Left ventricle myocardium inferior (tissue), 1 donor: ENCODE data around the gene LDLRAD4. TPM values are rescaled to one million over a fixed set of nuclear protein-coding genes. Genes with fewer than 3 reads are reported as not detected.

Experiments used
- DNase-seq: peaks from one replicate; pipeline ENCODE4 v3.0.0-alpha.2; 2020
- H3K27ac ChIP-seq: fragments of 200-600 bp; replicated peaks from 2 replicates; pipeline ENCODE4 v1.8.0; 2021
- H3K27me3 ChIP-seq: fragments of 200-600 bp; 2 replicates; pipeline ENCODE4 v1.8.0; 2021; ENCODE audit warnings: low read depth
- H3K36me3 ChIP-seq: fragments of 200-600 bp; 2 replicates; pipeline ENCODE4 v1.8.0; 2021
- H3K4me1 ChIP-seq: fragments of 200-600 bp; 2 replicates; pipeline ENCODE4 v1.8.0; 2021
- H3K4me3 ChIP-seq: fragments of 200-600 bp; 2 replicates; pipeline ENCODE4 v1.8.0; 2021; ENCODE audit warnings: mild to moderate bottlenecking, moderate library complexity
- H3K9me3 ChIP-seq: fragments of 200-600 bp; replicated peaks from 2 replicates; pipeline ENCODE4 v1.8.0; 2021
- CTCF ChIP-seq: fragments of 200-600 bp; IDR thresholded peaks from 2 replicates; pipeline ENCODE4 v1.8.0; 2021; ENCODE audit warnings: antibody characterized with exemption, mild to moderate bottlenecking, borderline replicate concordance
- intact Hi-C: fragments of 100-400 bp; cut with micrococcal nuclease; formaldehyde crosslinking; loops from one replicate; pipeline ENCODE4 v1.11.0; 2022
- total RNA-seq: library from RNA; stranded (reverse); fragmentation: NEBNext Ultra II Directional; extraction: Animal tissue kit (Norgen Biotek cat#: 25700); gene quantifications from one replicate; pipeline ENCODE4 v1.2.1, GENCODE V29; 2021
- donor health status: DM: no; HTN: yes; CAD: no; lungs with severe emphysema.

Gene LDLRAD4
- total RNA-seq, 1 donor from 2014 or later: 43.3 TPM

GRCh38 chr18:13447621-13448334 is 229.2 kb downstream of the LDLRAD4 start:
- DNase-seq: no peak
- Histone ChIP-seq H3K4me1 (peaks cover 65% of the 10 kb centered on the region), H3K27me3 (no peaks in the 10 kb centered on the region), H3K27ac (no peak overlapping the region), H3K9me3 (no peaks in the 10 kb centered on the region), H3K36me3 (no peaks in the 10 kb centered on the region), H3K4me3 (no peak overlapping the region)
- intact Hi-C loops: no loop called here
- TF ChIP-seq CTCF: no peak

GRCh38 chr18:13448335-13448795 is 229.8 kb downstream of the LDLRAD4 start:
- H3K4me1 ChIP-seq: peaks cover 68% of the 10 kb centered on the region
- intact Hi-C loops: no loop called here
- no peaks in the 10 kb centered on the region for H3K9me3 ChIP-seq
- no peak overlapping the region for H3K4me3 ChIP-seq
- no peak for DNase-seq
- no peak for TF ChIP-seq CTCF
- H3K27ac ChIP-seq: no peak overlapping the region
- no peaks in the 10 kb centered on the region for H3K27me3 ChIP-seq
- H3K36me3 ChIP-seq: no peaks in the 10 kb centered on the region

GRCh38 chr18:13449651-13450050 is 231.1 kb downstream of the LDLRAD4 start:
- Histone ChIP-seq H3K27ac (no peak overlapping the region), H3K4me3 (no peak overlapping the region), H3K4me1 (peaks cover 70% of the 10 kb centered on the region), H3K36me3 (no peaks in the 10 kb centered on the region), H3K9me3 (no peaks in the 10 kb centered on the region), H3K27me3 (no peaks in the 10 kb centered on the region)
- no peak for TF ChIP-seq CTCF
- intact Hi-C loops: loop anchor here (10.0 kb wide), 1 partner anchor 65 kb away; no protein-coding TSS in a partner anchor
- DNase-seq: no peak

- Histone ChIP-seq H3K9me3 (no peaks in the 10 kb centered on the region), H3K4me3 (no peak overlapping the region), H3K27ac (peak overlapping the region; percentile 32), H3K4me1 (peaks cover 76% of the 10 kb centered on the region), H3K36me3 (no peaks in the 10 kb centered on the region), H3K27me3 (no peaks in the 10 kb centered on the region)
- TF ChIP-seq CTCF: no peak
- DNase-seq: no peak
- intact Hi-C loops: loop anchor here (10.0 kb wide), 1 partner anchor 66 kb away; no protein-coding TSS in a partner anchor
Measured at GRCh38 chr18:13450289-13451212, 232.0 kb downstream of the LDLRAD4 start.

GRCh38 chr18:13451213-13451540 is 232.6 kb downstream of the LDLRAD4 start:
- H3K4me1 ChIP-seq: peaks cover 83% of the 10 kb centered on the region
- TF ChIP-seq CTCF: no peak
- H3K27me3 ChIP-seq: no peaks in the 10 kb centered on the region
- no peaks in the 10 kb centered on the region for H3K36me3 ChIP-seq
- H3K4me3 ChIP-seq: no peak overlapping the region
- no peak for DNase-seq
- H3K27ac ChIP-seq: peak overlapping the region; percentile 32
- intact Hi-C loops: loop anchor here (10.0 kb wide), 1 partner anchor 66 kb away; no protein-coding TSS in a partner anchor
- no peaks in the 10 kb centered on the region for H3K9me3 ChIP-seq
